GM12878 (cell line): ENCODE results near the gene GPC6. TPM values are rescaled to one million over a fixed set of nuclear protein-coding genes. Genes with fewer than 3 reads are reported as not detected.

Source experiments
- ATAC-seq: fragments of 200-7000 bp; cut with Tn5 transposase; 3 replicates; pipeline ENCODE4 v1.9.1; 2020; ENCODE audit warnings: mild to moderate bottlenecking, moderate library complexity
- BruUV-seq: library from RNA; stranded (reverse); fragments of 400-500 nt; replicated peaks from 2 replicates; lab custom pipeline; 2021; lab: Mats Ljungman, UMichigan
- CTCF ChIA-PET: fragments of 300-600 bp; sonication (Branson Sonifier 250); formaldehyde crosslinking; extraction: SDS; loops from one replicate; lab custom pipeline; 2021; ENCODE audit warnings: inconsistent platforms; lab: Yijun Ruan, JAX
- POLR2A ChIA-PET: fragments of 350-600 bp; formaldehyde crosslinking; extraction: SDS; loops from one replicate; lab custom pipeline; 2021; ENCODE audit warnings: inconsistent platforms; lab: Charles Lee
- RAD21 ChIA-PET: fragments of 300-600 bp; sonication (Branson Sonifier 250); formaldehyde crosslinking; loops from one replicate; lab custom pipeline; 2023; ENCODE audit warnings: antibody characterized with exemption; ENCODE audit not compliant: unreplicated experiment; lab: Charles Lee
- SMC1A ChIA-PET: fragments of 300-600 bp; sonication (Branson Sonifier 250); formaldehyde crosslinking; loops from one replicate; lab custom pipeline; 2023; ENCODE audit not compliant: unreplicated experiment, uncharacterized antibody; lab: Charles Lee
- DNase-seq: peaks from one replicate; pipeline ENCODE4 v3.0.0-alpha.2; 2011; ENCODE audit warnings: low read depth, low spot score
- FAIRE-seq: peaks from 3 replicates; lab custom pipeline; 2011; peaks lifted over from hg19 to GRCh38; lab: Jason Lieb, UNC
- H2AFZ ChIP-seq: 2 replicates; pipeline ENCODE4 v1.6.0; 2011; ENCODE audit warnings: low read depth, low read length, control low read depth; ENCODE audit not compliant: control insufficient read depth
- H3K27ac ChIP-seq: 2 replicates; pipeline ENCODE4 v1.5.1; 2011; ENCODE audit warnings: control low read depth; ENCODE audit not compliant: control insufficient read depth, insufficient read depth
- H3K27me3 ChIP-seq, 2 experiments: replicated peaks in 1 of 2; 2 replicates each; pipeline versions ENCODE4 v1.6.0 to v1.6.1; 2011; ENCODE audit warnings: low read length in 1 of 2; ENCODE audit not compliant: control insufficient read depth in 2 of 2, insufficient read depth in 2 of 2
- H3K36me3 ChIP-seq, 2 experiments: 2 replicates each; pipeline ENCODE4 v1.5.1; 2011; ENCODE audit warnings: low read length in 1 of 2; ENCODE audit not compliant: control insufficient read depth in 2 of 2, insufficient read depth in 2 of 2
- H3K4me1 ChIP-seq: 2 replicates; pipeline ENCODE4 v1.6.1; 2011; ENCODE audit warnings: mild to moderate bottlenecking, low read length, moderate library complexity, mixed read lengths; ENCODE audit not compliant: control insufficient read depth, insufficient read depth
- H3K4me2 ChIP-seq: 2 replicates; pipeline ENCODE4 v1.6.0; 2011; ENCODE audit warnings: control low read depth; ENCODE audit not compliant: control insufficient read depth, insufficient read depth
- H3K4me3 ChIP-seq: fragments of 200-600 bp; sonication (generic); 2 replicates; pipeline ENCODE4 v1.5.1; 2016
- H3K79me2 ChIP-seq: 2 replicates; pipeline ENCODE4 v1.6.0; 2011; ENCODE audit warnings: low read length; ENCODE audit not compliant: control insufficient read depth, insufficient read depth
- H3K9ac ChIP-seq: 2 replicates; pipeline ENCODE4 v1.8.0; 2011; ENCODE audit warnings: low read length, control low read depth, mixed read lengths; ENCODE audit not compliant: control insufficient read depth, insufficient read depth
- H3K9me3 ChIP-seq: replicated peaks from 3 replicates; pipeline ENCODE4 v1.5.1; 2011; ENCODE audit warnings: mild to moderate bottlenecking, low read length; ENCODE audit not compliant: control insufficient read depth, insufficient read depth
- H4K20me1 ChIP-seq: 2 replicates; pipeline ENCODE4 v1.6.0; 2011; ENCODE audit not compliant: control insufficient read depth, insufficient read depth
- BRCA1 ChIP-seq: IDR thresholded peaks from 2 replicates; pipeline ENCODE4 v1.6.1; 2011; ENCODE audit warnings: low read depth, low read length, improper control_type of control experiment
- CBFB ChIP-seq: IDR thresholded peaks from 2 replicates; pipeline ENCODE4 v1.6.1; 2016; ENCODE audit warnings: antibody characterized with exemption, low read depth
- EGR1 ChIP-seq, 2 experiments: IDR thresholded peaks; 1 replicate in 1 of 2; 2 replicates in 1 of 2; pipeline ENCODE4 v1.6.1; 2011 to 2012; ENCODE audit warnings: low read depth in 2 of 2, low read length in 2 of 2, borderline replicate concordance in 1 of 2, mild to moderate bottlenecking in 1 of 2, moderate library complexity in 1 of 2
- HCFC1 ChIP-seq: fragments of 150-350 bp; IDR thresholded peaks from 2 replicates; pipeline ENCODE4 v1.6.1; 2014; ENCODE audit warnings: low read length
- MTA3 ChIP-seq: IDR thresholded peaks from 2 replicates; pipeline ENCODE4 v1.6.1; 2012; ENCODE audit warnings: low read length, inconsistent platforms, borderline replicate concordance
- NFYB ChIP-seq: IDR thresholded peaks from 2 replicates; pipeline ENCODE4 v1.6.1; 2011; ENCODE audit warnings: low read depth, mild to moderate bottlenecking, low read length, improper control_type of control experiment, moderate library complexity; ENCODE audit not compliant: insufficient read depth
- RELA ChIP-seq: fragments of 450-650 bp; IDR thresholded peaks from 2 replicates; pipeline ENCODE4 v1.8.0; 2014; ENCODE audit warnings: borderline replicate concordance; ENCODE audit not compliant: partially characterized antibody
- SRF ChIP-seq, 2 experiments: IDR thresholded peaks; 2 replicates each; pipeline ENCODE4 v1.6.1; 2011; ENCODE audit warnings: low read depth in 2 of 2, low read length in 2 of 2, mild to moderate bottlenecking in 1 of 2, moderate library complexity in 1 of 2
- TBL1XR1 ChIP-seq: IDR thresholded peaks from 2 replicates; pipeline ENCODE4 v1.6.1; 2012; ENCODE audit warnings: low read depth, low read length, improper control_type of control experiment
- ZBED1 ChIP-seq: IDR thresholded peaks from 2 replicates; pipeline ENCODE4 v1.6.1; 2016; ENCODE audit warnings: borderline replicate concordance
- WGBS: methylation state at CpG from one replicate; pipeline ENCODE4 v1.1.6; 2016; ENCODE audit warnings: low lambda C conversion rate; ENCODE audit not compliant: insufficient replicate concordance, insufficient coverage; ENCODE audit errors: missing lambda C conversion rate; 5-methylcytosine and 5-hydroxymethylcytosine counted together
- in situ Hi-C: fragments of 300-500 bp; cut with MboI; formaldehyde crosslinking; loops from 9 replicates; pipeline ENCODE4 v1.14.3; 2018; ENCODE audit warnings: mixed read lengths
- intact Hi-C: fragments of 100-400 bp; cut with micrococcal nuclease; formaldehyde crosslinking; loops from one replicate; pipeline ENCODE4 v1.14.2; 2022; ENCODE audit not compliant: unreplicated experiment
- polyA plus RNA-seq, 11 experiments: library from polyadenylated mRNA; depleted of rRNA in 4 of 11; unstranded in 6 of 11; stranded (reverse) in 5 of 11; fragments of >200 nt; fragmentation: Nextera tagmentation in 4 of 11; fragmentation: Illumina TruSeq in 1 of 11; extraction: Ambion mirVana in 4 of 11; extraction: Trizol in 1 of 11; gene quantifications; 1 replicate in 1 of 11; 2 replicates in 10 of 11; pipeline versions ENCODE4 v1.2.1 to v1.2.3, GENCODE V29; 2011 to 2016; ENCODE audit warnings: inconsistent platforms in 2 of 11, missing spikeins in 2 of 11, low read depth in 1 of 11
- total RNA-seq, 4 experiments: library from RNA; depleted of rRNA in 3 of 4; stranded (reverse); fragments of >200 nt in 3 of 4; fragmentation: Illumina TruSeq in 1 of 4; extraction: Trizol in 1 of 4; gene quantifications; 2 replicates each; pipeline versions ENCODE4 v1.2.1 to v1.2.3, GENCODE V29; 2013 to 2021
- TF ChIP-seq, protein P1 (sequence below), 3 experiments: IDR thresholded peaks in 2 of 3; conservative IDR thresholded peaks in 1 of 3; 2 replicates each; pipeline ENCODE4 v1.5.1; 2011; ENCODE audit warnings: low read depth in 3 of 3, low read length in 3 of 3, mild to moderate bottlenecking in 3 of 3, control low read depth in 2 of 3, moderate library complexity in 2 of 3, inconsistent platforms in 1 of 3, mixed read lengths in 1 of 3; ENCODE audit not compliant: control insufficient read depth in 2 of 3, insufficient read depth in 1 of 3; ENCODE audit errors: extremely low read depth in 1 of 3
- TF ChIP-seq, protein P2 (sequence below): fragments of 450-650 bp; formaldehyde crosslinking; IDR thresholded peaks from 2 replicates; pipeline ENCODE4 v1.4.0; 2020; ENCODE audit warnings: mild to moderate bottlenecking, moderate library complexity
- TF ChIP-seq, protein P3 (sequence below): fragments of 450-650 bp; IDR thresholded peaks from 2 replicates; pipeline ENCODE4 v1.6.1; 2017; ENCODE audit warnings: mild to moderate bottlenecking

Gene GPC6
- total and polyA plus RNA-seq, 10 of the 15 experiments (the other 5 are each of a cell fraction or from before 2014, with no cell fraction given) = 0.03 to 0.04 (median 0.03) TPM; not detected in 7

DNA sequence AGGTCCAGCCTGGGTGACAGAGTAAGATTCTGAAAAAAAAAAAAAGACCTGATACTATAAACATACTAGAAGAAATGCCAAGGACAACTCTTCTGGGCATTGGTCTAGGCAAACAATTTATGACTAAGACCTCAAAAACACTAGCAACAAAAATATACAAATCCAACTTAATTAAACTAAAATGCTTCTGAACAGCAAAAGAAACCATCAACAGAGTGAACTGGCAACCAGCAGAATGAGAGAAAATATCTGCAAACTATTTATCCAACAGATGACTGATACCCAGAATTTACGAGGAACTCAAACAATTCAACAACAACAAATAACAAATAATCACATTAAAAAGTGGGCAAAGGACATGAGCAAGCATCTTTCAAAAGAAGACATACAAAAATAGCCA, 26.8 kb upstream of the GPC6 start:
- no TSS peak for BruUV-seq
- no peak for DNase-seq
- Histone ChIP-seq H3K9me3 (no peaks in the 10 kb centered on the region), H3K9ac (no peak overlapping the region), H2AFZ (no peak overlapping the region), H3K4me1 (no peaks in the 10 kb centered on the region), H3K4me2 (no peak overlapping the region), H3K27ac (no peak overlapping the region), H3K27me3 (no peaks in the 10 kb centered on the region), H4K20me1 (no peaks in the 10 kb centered on the region), H3K36me3 (no peaks in the 10 kb centered on the region), H3K79me2 (no peaks in the 10 kb centered on the region), H3K4me3 (no peak overlapping the region)
- RAD21 ChIA-PET = no interaction called here
- intact Hi-C loops = no loop called here
- no peak for ATAC-seq
- in situ Hi-C loops = no loop called here
- POLR2A ChIA-PET = no interaction called here
- CTCF ChIA-PET = no interaction called here
- TF ChIP-seq, protein P1, sequence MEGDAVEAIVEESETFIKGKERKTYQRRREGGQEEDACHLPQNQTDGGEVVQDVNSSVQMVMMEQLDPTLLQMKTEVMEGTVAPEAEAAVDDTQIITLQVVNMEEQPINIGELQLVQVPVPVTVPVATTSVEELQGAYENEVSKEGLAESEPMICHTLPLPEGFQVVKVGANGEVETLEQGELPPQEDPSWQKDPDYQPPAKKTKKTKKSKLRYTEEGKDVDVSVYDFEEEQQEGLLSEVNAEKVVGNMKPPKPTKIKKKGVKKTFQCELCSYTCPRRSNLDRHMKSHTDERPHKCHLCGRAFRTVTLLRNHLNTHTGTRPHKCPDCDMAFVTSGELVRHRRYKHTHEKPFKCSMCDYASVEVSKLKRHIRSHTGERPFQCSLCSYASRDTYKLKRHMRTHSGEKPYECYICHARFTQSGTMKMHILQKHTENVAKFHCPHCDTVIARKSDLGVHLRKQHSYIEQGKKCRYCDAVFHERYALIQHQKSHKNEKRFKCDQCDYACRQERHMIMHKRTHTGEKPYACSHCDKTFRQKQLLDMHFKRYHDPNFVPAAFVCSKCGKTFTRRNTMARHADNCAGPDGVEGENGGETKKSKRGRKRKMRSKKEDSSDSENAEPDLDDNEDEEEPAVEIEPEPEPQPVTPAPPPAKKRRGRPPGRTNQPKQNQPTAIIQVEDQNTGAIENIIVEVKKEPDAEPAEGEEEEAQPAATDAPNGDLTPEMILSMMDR (IDR thresholded peaks at IDR 0.05 in 2 of 3, conservative IDR thresholded peaks at IDR 0.05 in 1 of 3; ENCODE audit: control insufficient read depth in 2 of 3, extremely low read depth in 1 of 3, insufficient read depth in 1 of 3, low read depth in 3 of 3, low read length in 3 of 3) = no peak
- no peak for TF ChIP-seq RELA
- TF ChIP-seq HCFC1 = no peak
- TF ChIP-seq SRF (IDR thresholded peaks at IDR 0.05; ENCODE audit: low read depth in 2 of 2, low read length in 2 of 2) = no peak
- no peak for TF ChIP-seq NFYB
- TF ChIP-seq, protein P2, sequence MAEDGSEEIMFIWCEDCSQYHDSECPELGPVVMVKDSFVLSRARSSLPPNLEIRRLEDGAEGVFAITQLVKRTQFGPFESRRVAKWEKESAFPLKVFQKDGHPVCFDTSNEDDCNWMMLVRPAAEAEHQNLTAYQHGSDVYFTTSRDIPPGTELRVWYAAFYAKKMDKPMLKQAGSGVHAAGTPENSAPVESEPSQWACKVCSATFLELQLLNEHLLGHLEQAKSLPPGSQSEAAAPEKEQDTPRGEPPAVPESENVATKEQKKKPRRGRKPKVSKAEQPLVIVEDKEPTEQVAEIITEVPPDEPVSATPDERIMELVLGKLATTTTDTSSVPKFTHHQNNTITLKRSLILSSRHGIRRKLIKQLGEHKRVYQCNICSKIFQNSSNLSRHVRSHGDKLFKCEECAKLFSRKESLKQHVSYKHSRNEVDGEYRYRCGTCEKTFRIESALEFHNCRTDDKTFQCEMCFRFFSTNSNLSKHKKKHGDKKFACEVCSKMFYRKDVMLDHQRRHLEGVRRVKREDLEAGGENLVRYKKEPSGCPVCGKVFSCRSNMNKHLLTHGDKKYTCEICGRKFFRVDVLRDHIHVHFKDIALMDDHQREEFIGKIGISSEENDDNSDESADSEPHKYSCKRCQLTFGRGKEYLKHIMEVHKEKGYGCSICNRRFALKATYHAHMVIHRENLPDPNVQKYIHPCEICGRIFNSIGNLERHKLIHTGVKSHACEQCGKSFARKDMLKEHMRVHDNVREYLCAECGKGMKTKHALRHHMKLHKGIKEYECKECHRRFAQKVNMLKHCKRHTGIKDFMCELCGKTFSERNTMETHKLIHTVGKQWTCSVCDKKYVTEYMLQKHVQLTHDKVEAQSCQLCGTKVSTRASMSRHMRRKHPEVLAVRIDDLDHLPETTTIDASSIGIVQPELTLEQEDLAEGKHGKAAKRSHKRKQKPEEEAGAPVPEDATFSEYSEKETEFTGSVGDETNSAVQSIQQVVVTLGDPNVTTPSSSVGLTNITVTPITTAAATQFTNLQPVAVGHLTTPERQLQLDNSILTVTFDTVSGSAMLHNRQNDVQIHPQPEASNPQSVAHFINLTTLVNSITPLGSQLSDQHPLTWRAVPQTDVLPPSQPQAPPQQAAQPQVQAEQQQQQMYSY (CRISPR knock-in tag) = no peak
- no peak for TF ChIP-seq MTA3
- no peak for TF ChIP-seq ZBED1
- no peak for TF ChIP-seq CBFB
- TF ChIP-seq, protein P3, sequence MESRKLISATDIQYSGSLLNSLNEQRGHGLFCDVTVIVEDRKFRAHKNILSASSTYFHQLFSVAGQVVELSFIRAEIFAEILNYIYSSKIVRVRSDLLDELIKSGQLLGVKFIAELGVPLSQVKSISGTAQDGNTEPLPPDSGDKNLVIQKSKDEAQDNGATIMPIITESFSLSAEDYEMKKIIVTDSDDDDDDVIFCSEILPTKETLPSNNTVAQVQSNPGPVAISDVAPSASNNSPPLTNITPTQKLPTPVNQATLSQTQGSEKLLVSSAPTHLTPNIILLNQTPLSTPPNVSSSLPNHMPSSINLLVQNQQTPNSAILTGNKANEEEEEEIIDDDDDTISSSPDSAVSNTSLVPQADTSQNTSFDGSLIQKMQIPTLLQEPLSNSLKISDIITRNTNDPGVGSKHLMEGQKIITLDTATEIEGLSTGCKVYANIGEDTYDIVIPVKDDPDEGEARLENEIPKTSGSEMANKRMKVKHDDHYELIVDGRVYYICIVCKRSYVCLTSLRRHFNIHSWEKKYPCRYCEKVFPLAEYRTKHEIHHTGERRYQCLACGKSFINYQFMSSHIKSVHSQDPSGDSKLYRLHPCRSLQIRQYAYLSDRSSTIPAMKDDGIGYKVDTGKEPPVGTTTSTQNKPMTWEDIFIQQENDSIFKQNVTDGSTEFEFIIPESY = no peak
- no peak for TF ChIP-seq TBL1XR1
- no peak for TF ChIP-seq EGR1 (IDR thresholded peaks at IDR 0.05; ENCODE audit: borderline replicate concordance in 1 of 2, low read depth in 2 of 2, low read length in 2 of 2)
- TF ChIP-seq BRCA1 = no peak
- WGBS = 31% methylated on average over 1 of the region's 1 CpG
- SMC1A ChIA-PET = no interaction called here
- no peak for FAIRE-seq
